ENCODE measurements around the gene TPBGL.

The TPBGL gene

DNA sequence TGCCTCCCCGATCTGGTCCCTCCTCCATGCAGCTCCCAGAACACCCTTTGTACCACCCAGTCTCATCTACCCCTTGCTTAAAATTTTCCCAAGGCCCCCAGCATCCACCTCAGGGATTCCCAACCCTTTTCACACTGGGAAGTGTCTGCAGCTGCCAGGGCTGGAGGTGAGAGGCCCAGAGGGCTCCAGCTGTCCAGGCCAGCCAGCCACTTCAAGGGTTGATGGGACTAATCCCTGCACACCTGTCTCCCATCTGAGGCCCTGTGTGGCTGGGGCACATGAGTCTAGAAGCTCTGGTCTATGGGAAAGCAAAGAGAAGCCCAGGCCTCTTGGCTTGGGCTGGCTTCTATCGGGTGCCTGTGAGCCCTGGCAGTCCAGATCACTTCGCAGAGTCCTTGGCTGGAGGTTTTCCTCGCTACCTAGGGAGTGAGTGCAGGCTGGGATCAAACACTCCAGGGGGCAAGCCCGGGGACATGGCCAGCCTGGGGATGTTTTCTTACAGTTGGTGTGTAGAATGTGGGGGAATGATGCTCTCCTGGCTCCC, 41.1 kb upstream of the TPBGL start:
- peaks cover 19 to 21% of the 10 kb centered on the region in 2 donors for H3K36me3 ChIP-seq (ENCODE audit: control insufficient read depth in 2 of 2, insufficient read depth in 2 of 2, low read length in 2 of 2)
- no peak overlapping the region for H3K9ac ChIP-seq (ENCODE audit: low read depth in 1 of 2, low read length in 2 of 2)
- no peak overlapping the region for H3K4me3 ChIP-seq (ENCODE audit: low read length in 2 of 2)
- no peaks in the 10 kb centered on the region for H3K27me3 ChIP-seq (ENCODE audit: control insufficient read depth in 2 of 2, insufficient read depth in 2 of 2, low read length in 2 of 2)
- no peak overlapping the region for H3K27ac ChIP-seq (ENCODE audit: low read depth in 2 of 2, low read length in 2 of 2)
- peaks cover 0 to 4% of the 10 kb centered on the region in 2 donors for H3K4me1 ChIP-seq (ENCODE audit: control insufficient read depth in 2 of 2, insufficient read depth in 2 of 2, low read length in 2 of 2)
- H3K9me3 ChIP-seq (ENCODE audit: control insufficient read depth in 2 of 2, low read length in 2 of 2), result no peaks in the 10 kb centered on the region

DNA sequence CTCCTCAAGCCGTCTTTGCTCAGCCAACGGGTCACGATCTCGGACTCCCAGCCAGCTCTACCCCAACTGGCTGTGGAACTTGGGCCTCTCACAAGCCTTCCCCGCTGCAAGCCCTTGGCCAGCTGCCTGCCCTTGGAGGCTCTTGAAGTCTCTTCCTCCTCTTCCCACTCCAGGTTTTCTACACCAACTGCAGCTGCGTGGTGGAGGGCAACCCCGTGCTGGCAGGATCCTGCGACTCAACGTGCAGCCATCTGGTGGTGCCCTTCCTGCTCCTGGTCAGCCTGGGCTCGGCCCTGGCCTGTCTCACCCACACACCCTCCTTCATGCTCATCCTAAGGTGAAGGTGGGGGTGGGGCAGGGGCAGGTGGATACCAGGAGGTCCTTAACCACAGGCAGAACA, 40.5 kb upstream of the TPBGL start:
- no peaks in the 10 kb centered on the region for H3K9me3 ChIP-seq (ENCODE audit: control insufficient read depth in 2 of 2, low read length in 2 of 2)
- no peak overlapping the region for H3K9ac ChIP-seq (ENCODE audit: low read depth in 1 of 2, low read length in 2 of 2)
- H3K4me1 ChIP-seq (ENCODE audit: control insufficient read depth in 2 of 2, insufficient read depth in 2 of 2, low read length in 2 of 2), result peaks cover 0 to 7% of the 10 kb centered on the region in 2 donors
- no peaks in the 10 kb centered on the region for H3K27me3 ChIP-seq (ENCODE audit: control insufficient read depth in 2 of 2, insufficient read depth in 2 of 2, low read length in 2 of 2)
- no peak overlapping the region for H3K4me3 ChIP-seq (ENCODE audit: low read length in 2 of 2)
- H3K27ac ChIP-seq (ENCODE audit: low read depth in 2 of 2, low read length in 2 of 2), result no peak overlapping the region
- peaks cover 19 to 21% of the 10 kb centered on the region in 2 donors for H3K36me3 ChIP-seq (ENCODE audit: control insufficient read depth in 2 of 2, insufficient read depth in 2 of 2, low read length in 2 of 2)

DNA sequence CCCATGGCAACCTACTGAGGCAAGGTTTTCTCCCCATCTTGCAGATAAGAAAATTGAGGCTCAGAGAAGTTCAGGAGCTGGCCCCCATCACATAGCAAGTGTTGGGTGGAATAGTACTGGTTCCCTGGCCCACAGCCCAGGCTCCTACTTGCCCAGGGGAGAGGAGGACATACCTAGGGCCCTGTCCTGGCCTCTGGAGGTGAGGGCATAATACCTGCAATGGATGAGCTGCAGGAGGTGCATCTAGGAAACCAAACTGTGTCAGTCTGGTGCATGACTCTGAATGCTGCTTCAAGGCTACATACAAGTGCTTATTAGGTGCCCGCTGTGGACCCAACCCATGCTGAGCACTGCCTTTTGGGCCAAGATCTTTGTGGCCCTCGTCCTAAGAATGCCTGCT, 40.0 kb upstream of the TPBGL start:
- H3K27ac ChIP-seq (ENCODE audit: low read depth in 2 of 2, low read length in 2 of 2), result no peak overlapping the region
- peaks cover 0 to 7% of the 10 kb centered on the region in 2 donors for H3K4me1 ChIP-seq (ENCODE audit: control insufficient read depth in 2 of 2, insufficient read depth in 2 of 2, low read length in 2 of 2)
- H3K36me3 ChIP-seq (ENCODE audit: control insufficient read depth in 2 of 2, insufficient read depth in 2 of 2, low read length in 2 of 2), result peaks cover 19 to 21% of the 10 kb centered on the region in 2 donors
- H3K9me3 ChIP-seq (ENCODE audit: control insufficient read depth in 2 of 2, low read length in 2 of 2), result no peaks in the 10 kb centered on the region
- H3K9ac ChIP-seq (ENCODE audit: low read depth in 1 of 2, low read length in 2 of 2), result no peak overlapping the region
- no peaks in the 10 kb centered on the region for H3K27me3 ChIP-seq (ENCODE audit: control insufficient read depth in 2 of 2, insufficient read depth in 2 of 2, low read length in 2 of 2)
- H3K4me3 ChIP-seq (ENCODE audit: low read length in 2 of 2), result no peak overlapping the region

- Histone ChIP-seq H3K4me1 (ENCODE audit: control insufficient read depth in 2 of 2, insufficient read depth in 2 of 2, low read length in 2 of 2) (peaks cover 0 to 4% of the 10 kb centered on the region in 2 donors), H3K9ac (ENCODE audit: low read depth in 1 of 2, low read length in 2 of 2) (no peak overlapping the region), H3K36me3 (ENCODE audit: control insufficient read depth in 2 of 2, insufficient read depth in 2 of 2, low read length in 2 of 2) (peaks cover 15% of the 10 kb centered on the region in 2 donors), H3K4me3 (ENCODE audit: low read length in 2 of 2) (no peak overlapping the region), H3K27me3 (ENCODE audit: control insufficient read depth in 2 of 2, insufficient read depth in 2 of 2, low read length in 2 of 2) (no peaks in the 10 kb centered on the region), H3K9me3 (ENCODE audit: control insufficient read depth in 2 of 2, low read length in 2 of 2) (no peaks in the 10 kb centered on the region), H3K27ac (ENCODE audit: low read depth in 2 of 2, low read length in 2 of 2) (no peak overlapping the region)
Observed at GRCh38 chr11:75201771-75202170, 38.8 kb upstream of the TPBGL start.

GRCh38 chr11:75202195-75202594, 38.4 kb upstream of the TPBGL start:
- H3K9me3 ChIP-seq (ENCODE audit: control insufficient read depth in 2 of 2, low read length in 2 of 2), result no peaks in the 10 kb centered on the region
- peaks cover 13 to 14% of the 10 kb centered on the region in 2 donors for H3K36me3 ChIP-seq (ENCODE audit: control insufficient read depth in 2 of 2, insufficient read depth in 2 of 2, low read length in 2 of 2)
- H3K27ac ChIP-seq (ENCODE audit: low read depth in 2 of 2, low read length in 2 of 2), result no peak overlapping the region
- H3K4me1 ChIP-seq (ENCODE audit: control insufficient read depth in 2 of 2, insufficient read depth in 2 of 2, low read length in 2 of 2), result peaks cover 0 to 4% of the 10 kb centered on the region in 2 donors
- H3K9ac ChIP-seq (ENCODE audit: low read depth in 1 of 2, low read length in 2 of 2), result no peak overlapping the region
- no peaks in the 10 kb centered on the region for H3K27me3 ChIP-seq (ENCODE audit: control insufficient read depth in 2 of 2, insufficient read depth in 2 of 2, low read length in 2 of 2)
- no peak overlapping the region for H3K4me3 ChIP-seq (ENCODE audit: low read length in 2 of 2)

GRCh38 chr11:75203138-75203537, 37.4 kb upstream of the TPBGL start:
- Histone ChIP-seq H3K27me3 (ENCODE audit: control insufficient read depth in 2 of 2, insufficient read depth in 2 of 2, low read length in 2 of 2) (no peaks in the 10 kb centered on the region), H3K9ac (ENCODE audit: low read depth in 1 of 2, low read length in 2 of 2) (no peak overlapping the region), H3K4me3 (ENCODE audit: low read length in 2 of 2) (no peak overlapping the region), H3K4me1 (ENCODE audit: control insufficient read depth in 2 of 2, insufficient read depth in 2 of 2, low read length in 2 of 2) (peaks cover 0 to 4% of the 10 kb centered on the region in 2 donors), H3K36me3 (ENCODE audit: control insufficient read depth in 2 of 2, insufficient read depth in 2 of 2, low read length in 2 of 2) (peaks cover 9 to 10% of the 10 kb centered on the region in 2 donors), H3K27ac (ENCODE audit: low read depth in 2 of 2, low read length in 2 of 2) (no peak overlapping the region), H3K9me3 (ENCODE audit: control insufficient read depth in 2 of 2, low read length in 2 of 2) (no peaks in the 10 kb centered on the region)

DNA sequence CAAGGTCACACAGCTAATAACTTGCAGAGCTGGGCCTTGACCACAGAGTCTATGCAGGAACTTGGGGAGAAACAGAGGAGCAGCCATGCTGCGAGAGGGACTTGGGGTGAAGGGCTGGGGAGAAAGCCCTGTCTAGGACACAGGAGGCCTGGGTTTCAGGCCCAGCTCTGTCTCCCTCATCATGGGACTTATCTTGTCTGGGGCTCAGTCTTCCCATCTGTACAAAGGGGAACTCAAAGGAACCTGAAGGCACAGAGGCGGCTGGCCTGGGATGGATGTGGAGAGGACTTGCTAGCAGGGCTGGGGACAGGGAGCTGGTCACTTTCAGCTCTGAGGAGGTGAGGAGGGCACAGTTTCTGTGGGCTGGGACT, 36.9 kb upstream of the TPBGL start:
- Histone ChIP-seq H3K4me1 (ENCODE audit: control insufficient read depth in 2 of 2, insufficient read depth in 2 of 2, low read length in 2 of 2) (peaks cover 0 to 4% of the 10 kb centered on the region in 2 donors), H3K27ac (ENCODE audit: low read depth in 2 of 2, low read length in 2 of 2) (no peak overlapping the region), H3K4me3 (ENCODE audit: low read length in 2 of 2) (no peak overlapping the region), H3K9me3 (ENCODE audit: control insufficient read depth in 2 of 2, low read length in 2 of 2) (no peaks in the 10 kb centered on the region), H3K9ac (ENCODE audit: low read depth in 1 of 2, low read length in 2 of 2) (no peak overlapping the region), H3K36me3 (ENCODE audit: control insufficient read depth in 2 of 2, insufficient read depth in 2 of 2, low read length in 2 of 2) (peaks cover 9 to 10% of the 10 kb centered on the region in 2 donors), H3K27me3 (ENCODE audit: control insufficient read depth in 2 of 2, insufficient read depth in 2 of 2, low read length in 2 of 2) (no peaks in the 10 kb centered on the region)

DNA sequence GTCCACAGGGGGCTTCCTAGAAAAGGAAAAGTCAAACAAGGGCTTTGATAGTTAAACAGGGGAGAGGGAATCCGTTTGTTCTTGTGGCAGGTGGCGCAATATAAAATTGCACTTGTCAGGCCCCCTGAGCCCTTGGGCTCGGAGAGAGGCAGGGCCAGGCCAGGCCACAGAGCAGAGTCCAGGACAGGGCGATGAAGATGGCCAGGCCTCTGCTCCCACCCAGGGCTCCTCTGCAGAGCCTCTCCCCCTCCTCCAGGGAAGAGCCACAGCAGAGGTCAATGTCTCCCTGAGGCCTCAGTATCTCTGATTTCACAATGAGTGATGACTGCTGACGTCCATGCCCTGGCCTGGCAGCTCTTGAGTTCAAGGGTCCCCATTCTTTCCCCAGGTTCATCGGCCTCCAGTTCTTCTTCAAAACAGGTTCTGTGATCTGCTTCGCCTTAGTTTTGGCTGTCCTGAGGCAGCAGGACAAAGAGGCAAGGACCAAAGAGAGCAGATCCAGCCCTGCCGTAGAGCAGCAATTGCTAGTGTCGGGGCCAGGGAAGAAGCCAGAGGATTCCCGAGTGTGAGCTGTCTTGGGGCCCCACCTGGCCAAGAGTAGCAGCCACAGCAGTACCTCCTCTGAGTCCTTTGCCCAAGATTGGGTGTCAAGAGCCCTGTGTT, 36.4 kb upstream of the TPBGL start:
- peaks cover 9 to 10% of the 10 kb centered on the region in 2 donors for H3K36me3 ChIP-seq (ENCODE audit: control insufficient read depth in 2 of 2, insufficient read depth in 2 of 2, low read length in 2 of 2)
- no peak overlapping the region for H3K27ac ChIP-seq (ENCODE audit: low read depth in 2 of 2, low read length in 2 of 2)
- no peaks in the 10 kb centered on the region for H3K9me3 ChIP-seq (ENCODE audit: control insufficient read depth in 2 of 2, low read length in 2 of 2)
- no peak overlapping the region for H3K4me3 ChIP-seq (ENCODE audit: low read length in 2 of 2)
- no peak overlapping the region for H3K9ac ChIP-seq (ENCODE audit: low read depth in 1 of 2, low read length in 2 of 2)
- H3K4me1 ChIP-seq (ENCODE audit: control insufficient read depth in 2 of 2, insufficient read depth in 2 of 2, low read length in 2 of 2), result peaks cover 0 to 4% of the 10 kb centered on the region in 2 donors
- no peaks in the 10 kb centered on the region for H3K27me3 ChIP-seq (ENCODE audit: control insufficient read depth in 2 of 2, insufficient read depth in 2 of 2, low read length in 2 of 2)

- Histone ChIP-seq H3K4me1 (ENCODE audit: control insufficient read depth in 2 of 2, insufficient read depth in 2 of 2, low read length in 2 of 2) (peaks cover 0 to 4% of the 10 kb centered on the region in 2 donors), H3K4me3 (ENCODE audit: low read length in 2 of 2) (no peak overlapping the region), H3K27ac (ENCODE audit: low read depth in 2 of 2, low read length in 2 of 2) (no peak overlapping the region), H3K27me3 (ENCODE audit: control insufficient read depth in 2 of 2, insufficient read depth in 2 of 2, low read length in 2 of 2) (no peaks in the 10 kb centered on the region), H3K9ac (ENCODE audit: low read depth in 1 of 2, low read length in 2 of 2) (no peak overlapping the region), H3K9me3 (ENCODE audit: control insufficient read depth in 2 of 2, low read length in 2 of 2) (no peaks in the 10 kb centered on the region), H3K36me3 (ENCODE audit: control insufficient read depth in 2 of 2, insufficient read depth in 2 of 2, low read length in 2 of 2) (peaks cover 6 to 7% of the 10 kb centered on the region in 2 donors)
Observed at GRCh38 chr11:75204685-75205563, 35.6 kb upstream of the TPBGL start.

GRCh38 chr11:75205564-75206020, 35.0 kb upstream of the TPBGL start:
- no peak overlapping the region for H3K27ac ChIP-seq (ENCODE audit: low read depth in 2 of 2, low read length in 2 of 2)
- peaks cover 0 to 4% of the 10 kb centered on the region in 2 donors for H3K4me1 ChIP-seq (ENCODE audit: control insufficient read depth in 2 of 2, insufficient read depth in 2 of 2, low read length in 2 of 2)
- H3K4me3 ChIP-seq (ENCODE audit: low read length in 2 of 2), result no peak overlapping the region
- H3K36me3 ChIP-seq (ENCODE audit: control insufficient read depth in 2 of 2, insufficient read depth in 2 of 2, low read length in 2 of 2), result peaks cover 4 to 5% of the 10 kb centered on the region in 2 donors
- no peaks in the 10 kb centered on the region for H3K9me3 ChIP-seq (ENCODE audit: control insufficient read depth in 2 of 2, low read length in 2 of 2)
- H3K9ac ChIP-seq (ENCODE audit: low read depth in 1 of 2, low read length in 2 of 2), result no peak overlapping the region
- H3K27me3 ChIP-seq (ENCODE audit: control insufficient read depth in 2 of 2, insufficient read depth in 2 of 2, low read length in 2 of 2), result no peaks in the 10 kb centered on the region

Data from mucosa of rectum (tissue), 2 donors.